Astrocyte (in vitro differentiated cells and primary cell): ENCODE measurements around the gene SLC26A1. TPM values are rescaled to one million over a fixed set of nuclear protein-coding genes. Genes with fewer than 3 reads are reported as not detected.
A peak's percentile ranks its signal among the peaks of the same experiment; 100 is the strongest.

Experiments
- DNase-seq: peaks from one replicate; pipeline ENCODE4 v3.0.0-alpha.2; 2010; ENCODE audit warnings: low read depth
- FAIRE-seq: peaks from 2 replicates; lab custom pipeline; 2011; peaks lifted over from hg19 to GRCh38; lab: Jason Lieb, UNC
- H2AFZ ChIP-seq: 2 replicates; pipeline ENCODE4 v1.6.0; 2012; ENCODE audit warnings: low read depth, low read length, inconsistent platforms
- H3K27ac ChIP-seq: 2 replicates; pipeline ENCODE4 v1.5.1; 2011; ENCODE audit warnings: low read depth, low read length, inconsistent platforms
- H3K27me3 ChIP-seq: 2 replicates; pipeline ENCODE4 v1.6.0; 2011; ENCODE audit warnings: low read length, inconsistent platforms; ENCODE audit not compliant: insufficient read depth
- H3K36me3 ChIP-seq: 2 replicates; pipeline ENCODE4 v1.5.1; 2011; ENCODE audit warnings: low read length, inconsistent platforms; ENCODE audit not compliant: insufficient read depth
- H3K4me1 ChIP-seq: 2 replicates; pipeline ENCODE4 v1.5.1; 2011; ENCODE audit warnings: low read length, inconsistent platforms; ENCODE audit not compliant: insufficient read depth
- H3K4me2 ChIP-seq: 2 replicates; pipeline ENCODE4 v1.6.0; 2012; ENCODE audit warnings: low read length, inconsistent platforms
- H3K4me3 ChIP-seq: 2 replicates; pipeline ENCODE4 v1.5.1; 2011; ENCODE audit warnings: low read depth, mild to moderate bottlenecking, low read length, inconsistent platforms; ENCODE audit not compliant: insufficient read depth
- H3K79me2 ChIP-seq: 2 replicates; pipeline ENCODE4 v1.6.0; 2012; ENCODE audit warnings: mild to moderate bottlenecking, low read length, inconsistent platforms; ENCODE audit not compliant: insufficient read depth
- H3K9ac ChIP-seq: 2 replicates; pipeline ENCODE4 v1.6.0; 2012; ENCODE audit warnings: mild to moderate bottlenecking, low read length, inconsistent platforms
- H3K9me3 ChIP-seq: 2 replicates; pipeline ENCODE4 v1.5.1; 2012; ENCODE audit warnings: low read depth, mild to moderate bottlenecking, low read length, inconsistent platforms; ENCODE audit not compliant: insufficient read depth
- H4K20me1 ChIP-seq: 2 replicates; pipeline ENCODE4 v1.6.0; 2012; ENCODE audit warnings: low read length, inconsistent platforms; ENCODE audit not compliant: insufficient read depth
- H3K27ac Mint-ChIP-seq: one replicate; pipeline ENCODE4 v1.8.0; 2021; ENCODE audit warnings: mild to moderate bottlenecking, mixed read lengths; ENCODE audit not compliant: unreplicated experiment
- H3K27me3 Mint-ChIP-seq: one replicate; pipeline ENCODE4 v1.8.0; 2021; ENCODE audit warnings: low read depth, mixed read lengths; ENCODE audit not compliant: unreplicated experiment
- H3K36me3 Mint-ChIP-seq: one replicate; pipeline ENCODE4 v1.8.0; 2021; ENCODE audit warnings: low read depth, mixed read lengths; ENCODE audit not compliant: unreplicated experiment
- H3K4me1 Mint-ChIP-seq: one replicate; pipeline ENCODE4 v1.8.0; 2021; ENCODE audit warnings: low read depth, mixed read lengths; ENCODE audit not compliant: unreplicated experiment
- H3K4me3 Mint-ChIP-seq: one replicate; pipeline ENCODE4 v1.8.0; 2021; ENCODE audit warnings: mild to moderate bottlenecking, moderate library complexity, mixed read lengths; ENCODE audit not compliant: unreplicated experiment
- H3K9me3 Mint-ChIP-seq: one replicate; pipeline ENCODE4 v1.8.0; 2021; ENCODE audit warnings: mild to moderate bottlenecking, mixed read lengths; ENCODE audit not compliant: unreplicated experiment
- CTCF ChIP-seq: IDR thresholded peaks from 2 replicates; pipeline ENCODE4 v1.5.1; 2011; ENCODE audit warnings: low read depth, mild to moderate bottlenecking, inconsistent platforms, low read length, moderate library complexity; ENCODE audit not compliant: insufficient read depth
- EZH2 ChIP-seq: IDR thresholded peaks from 2 replicates; pipeline ENCODE4 v1.6.1; 2012; ENCODE audit warnings: mild to moderate bottlenecking, low read length, inconsistent platforms; ENCODE audit not compliant: insufficient read depth
- total RNA-seq: library from RNA; stranded (reverse); gene quantifications from 2 replicates; pipeline ENCODE4 v1.2.1, GENCODE V29; 2021

SLC26A1 gene
- total RNA-seq, 1 donor from 2014 or later: 0.34 TPM

- Histone ChIP-seq H3K79me2 (peaks cover 21% of the 10 kb centered on the region), H3K9me3 (no peaks in the 10 kb centered on the region), H3K9ac (peak overlapping the region; percentile 84), H3K27me3 (peaks cover 23% of the 10 kb centered on the region), H3K36me3 (no peaks in the 10 kb centered on the region), H3K4me3 (peak overlapping the region; percentile 64), H3K27ac (no peak overlapping the region), H3K4me2 (peak overlapping the region; percentile 96), H3K4me1 (peaks cover 25% of the 10 kb centered on the region), H2AFZ (peak overlapping the region; percentile 81), H4K20me1 (peaks cover 23% of the 10 kb centered on the region)
- DNase-seq (no peak), FAIRE-seq (no peak)
- Mint-ChIP-seq H3K4me1 (peaks cover 4% of the 10 kb centered on the region), H3K36me3 (peaks cover 4% of the 10 kb centered on the region), H3K9me3 (peaks cover 6% of the 10 kb centered on the region), H3K27ac (no peak overlapping the region), H3K4me3 (peak overlapping the region; percentile 57), H3K27me3 (peaks cover 30% of the 10 kb centered on the region)
- TF ChIP-seq CTCF (no peak), EZH2 (no peak)
Observed at GRCh38 chr4:1009542-1010394, 16.6 kb upstream of the SLC26A1 start.

- peak overlapping the region; percentile 7 for H3K27ac Mint-ChIP-seq
- no peak overlapping the region for H3K27ac ChIP-seq
- H3K9ac ChIP-seq: peak overlapping the region; percentile 84
Observed at GRCh38 chr4:1008840-1009541, 15.8 kb upstream of the SLC26A1 start.

More at GRCh38 chr4:1008840-1009541, 15.8 kb upstream of the SLC26A1 start:
- Histone ChIP-seq H3K4me2 (peak overlapping the region; percentile 96), H2AFZ (peak overlapping the region; percentile 81), H3K9me3 (no peaks in the 10 kb centered on the region), H3K79me2 (peaks cover 17% of the 10 kb centered on the region), H3K4me1 (peaks cover 22% of the 10 kb centered on the region), H3K36me3 (no peaks in the 10 kb centered on the region), H4K20me1 (peaks cover 15% of the 10 kb centered on the region), H3K4me3 (peak overlapping the region; percentile 64), H3K27me3 (peaks cover 23% of the 10 kb centered on the region)
- Mint-ChIP-seq H3K9me3 (peaks cover 8% of the 10 kb centered on the region), H3K4me3 (peak overlapping the region; percentile 78), H3K36me3 (peaks cover 7% of the 10 kb centered on the region), H3K4me1 (peaks cover 4% of the 10 kb centered on the region), H3K27me3 (peaks cover 34% of the 10 kb centered on the region)
- FAIRE-seq (no peak), DNase-seq (no peak)
- TF ChIP-seq CTCF (no peak), EZH2 (peak; percentile 29)
